CD4-positive, alpha-beta T cell (primary cell): ENCODE data around the gene FRMD6. TPM values are rescaled to one million over a fixed set of nuclear protein-coding genes. Genes with fewer than 3 reads are reported as not detected.

Experiments
- ATAC-seq: fragments of 200-7000 bp; cut with Tn5 transposase; one replicate; pipeline ENCODE4 v1.10.0; 2022; ENCODE audit warnings: mild to moderate bottlenecking; ENCODE audit not compliant: poor library complexity
- CTCF ChIA-PET: fragments of 350-600 bp; sonication (Branson Sonifier 250); formaldehyde crosslinking; loops from one replicate; lab custom pipeline; 2021; ENCODE audit warnings: antibody characterized with exemption, inconsistent platforms; lab: Charles Lee
- POLR2A ChIA-PET: fragments of 350-600 bp; sonication (Branson Sonifier 250); formaldehyde crosslinking; loops from one replicate; lab custom pipeline; 2021; ENCODE audit warnings: antibody characterized with exemption, inconsistent platforms; lab: Charles Lee
- DNase-seq, 14 experiments: peaks; one replicate each; pipeline ENCODE4 v3.0.0-alpha.2; 2013 to 2020; ENCODE audit warnings: mixed read lengths in 2 of 14
- H3K27ac ChIP-seq, 2 donors: one replicate each; pipeline versions ENCODE4 v1.5.1 to v1.7.0; 2013; ENCODE audit warnings: low read length in 2 of 2, low read depth in 1 of 2, mild to moderate bottlenecking in 1 of 2
- H3K27me3 ChIP-seq, 2 experiments: 1 replicate in 1 of 2; 2 replicates in 1 of 2; pipeline versions ENCODE4 v1.6.1 to v1.7.0; 2013; ENCODE audit warnings: low read length in 2 of 2, control low read depth in 1 of 2, mild to moderate bottlenecking in 1 of 2, moderate library complexity in 1 of 2; ENCODE audit not compliant: insufficient read depth in 2 of 2, control insufficient read depth in 1 of 2
- H3K36me3 ChIP-seq: one replicate; pipeline ENCODE4 v1.6.1; 2013; ENCODE audit warnings: low read length, control low read depth; ENCODE audit not compliant: insufficient read depth
- H3K4me1 ChIP-seq: one replicate; pipeline ENCODE4 v1.6.1; 2013; ENCODE audit warnings: low read length, control low read depth; ENCODE audit not compliant: insufficient read depth
- H3K4me3 ChIP-seq: one replicate; pipeline ENCODE4 v1.5.1; 2013; ENCODE audit warnings: mild to moderate bottlenecking, low read length, moderate library complexity
- H3K9me3 ChIP-seq, 2 experiments: 1 replicate in 1 of 2; 2 replicates in 1 of 2; pipeline versions ENCODE4 v1.6.1 to v1.7.0; 2013; ENCODE audit warnings: low read length in 2 of 2, mild to moderate bottlenecking in 2 of 2, control low read depth in 1 of 2, moderate library complexity in 1 of 2; ENCODE audit not compliant: control insufficient read depth in 1 of 2, insufficient read depth in 1 of 2
- H3K27ac Mint-ChIP-seq: one replicate; pipeline ENCODE4 v1.8.0; 2020; ENCODE audit warnings: mixed read lengths
- H3K27me3 Mint-ChIP-seq: one replicate; pipeline ENCODE4 v1.8.0; 2021; ENCODE audit warnings: mixed read lengths
- H3K36me3 Mint-ChIP-seq: one replicate; pipeline ENCODE4 v1.8.0; 2021; ENCODE audit warnings: low read depth, mixed read lengths
- H3K4me1 Mint-ChIP-seq: one replicate; pipeline ENCODE4 v1.8.0; 2021; ENCODE audit warnings: low read depth, mixed read lengths
- H3K4me3 Mint-ChIP-seq: one replicate; pipeline ENCODE4 v1.8.0; 2020; ENCODE audit warnings: mild to moderate bottlenecking, mixed read lengths
- H3K9me3 Mint-ChIP-seq: one replicate; pipeline ENCODE4 v1.8.0; 2020; ENCODE audit warnings: mixed read lengths
- CTCF ChIP-seq: fragments of 200-600 bp; IDR thresholded peaks from one replicate; pipeline ENCODE4 v1.8.0; 2022; ENCODE audit warnings: antibody characterized with exemption, mild to moderate bottlenecking
- intact Hi-C, 2 experiments: fragments of 100-400 bp; cut with DNase I in 1 of 2; cut with micrococcal nuclease in 1 of 2; formaldehyde crosslinking; loops; one replicate each; pipeline versions ENCODE4 v1.15.1 to v1.9.0; 2023 to 2025; cut with DNase I, micrococcal nuclease
- total RNA-seq, 174 experiments: library from RNA in 2 of 174; stranded (reverse) in 2 of 174; gene quantifications; one replicate each; pipeline ENCODE4 v1.2.3 and lab custom pipeline; 2021 to 2026

FRMD6 gene
- total RNA-seq, 2 experiments from 2014 or later = 1.4 to 1.5 TPM

DNA sequence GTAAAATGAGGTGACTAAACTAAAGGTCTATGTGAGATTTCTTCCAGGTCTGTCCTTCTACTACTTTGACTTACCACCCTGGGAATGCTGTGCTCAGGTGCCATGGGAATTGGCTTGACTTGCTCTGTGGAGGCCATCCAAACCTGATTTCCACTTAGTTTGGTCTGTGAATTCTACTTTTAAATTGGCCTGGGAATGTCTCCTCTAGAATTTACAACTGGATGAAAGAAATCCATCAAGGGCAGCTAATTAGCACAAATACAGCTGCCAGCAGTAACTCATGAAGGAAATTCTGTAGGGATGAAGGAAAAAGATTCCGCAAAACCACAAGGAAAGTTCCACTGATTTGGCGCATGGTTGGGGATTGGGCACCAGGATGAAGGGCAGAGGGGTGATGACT, 31.7 kb upstream of the FRMD6 start:
- H3K27me3 ChIP-seq = no peaks in the 10 kb centered on the region
- ChIA-PET CTCF (no interaction called here), POLR2A (no interaction called here)
- no peak for ATAC-seq
- no peaks in the 10 kb centered on the region for H3K9me3 Mint-ChIP-seq
- H3K4me3 Mint-ChIP-seq = no peak overlapping the region
- no peaks in the 10 kb centered on the region for H3K9me3 ChIP-seq
- H3K27ac ChIP-seq = no peak overlapping the region
- intact Hi-C loops = no loop called here
- no peak for TF ChIP-seq CTCF
- H3K27me3 Mint-ChIP-seq = peaks cover 9% of the 10 kb centered on the region
- no peaks in the 10 kb centered on the region for H3K36me3 Mint-ChIP-seq
- H3K27ac Mint-ChIP-seq = no peak overlapping the region
- H3K4me1 ChIP-seq = no peaks in the 10 kb centered on the region
- H3K4me1 Mint-ChIP-seq = no peaks in the 10 kb centered on the region
- H3K4me3 ChIP-seq = no peak overlapping the region
- no peaks in the 10 kb centered on the region for H3K36me3 ChIP-seq
- no peak for DNase-seq

GRCh38 chr14:51621654-51622053, 30.1 kb upstream of the FRMD6 start:
- Mint-ChIP-seq H3K27ac (no peak overlapping the region), H3K4me3 (no peak overlapping the region), H3K36me3 (no peaks in the 10 kb centered on the region), H3K4me1 (no peaks in the 10 kb centered on the region), H3K9me3 (no peaks in the 10 kb centered on the region), H3K27me3 (peaks cover 9% of the 10 kb centered on the region)
- POLR2A ChIA-PET = no interaction called here
- Histone ChIP-seq H3K27me3 (no peaks in the 10 kb centered on the region), H3K4me1 (no peaks in the 10 kb centered on the region), H3K36me3 (no peaks in the 10 kb centered on the region), H3K27ac (no peak overlapping the region), H3K4me3 (no peak overlapping the region), H3K9me3 (no peaks in the 10 kb centered on the region)
- no peak for TF ChIP-seq CTCF
- intact Hi-C loops = no loop called here
- ATAC-seq = no peak
- no peak for DNase-seq
- CTCF ChIA-PET = no interaction called here

DNA sequence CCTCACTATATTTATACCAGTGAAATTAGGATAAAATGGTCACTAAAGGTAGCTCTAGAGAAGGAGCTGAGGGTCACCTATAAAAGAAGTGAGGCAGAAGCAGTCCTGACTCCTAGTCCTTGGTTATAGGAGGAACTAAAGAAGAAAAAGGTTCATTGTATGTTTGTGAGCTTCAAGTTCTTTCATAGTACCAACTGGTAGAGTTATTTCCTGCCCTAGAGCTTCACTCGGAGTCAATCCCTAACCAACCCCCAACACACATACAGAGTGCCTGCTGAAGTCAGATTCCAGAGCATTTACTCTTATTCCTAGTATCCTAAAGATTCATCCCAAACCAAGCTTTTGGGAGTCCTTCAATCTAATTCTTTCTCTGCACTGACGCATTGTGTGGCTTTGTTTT, 29.3 kb upstream of the FRMD6 start:
- CTCF ChIA-PET = no interaction called here
- POLR2A ChIA-PET = no interaction called here

More for the DNA sequence above, 29.3 kb upstream of the FRMD6 start:
- intact Hi-C loops = no loop called here
- Mint-ChIP-seq H3K9me3 (no peaks in the 10 kb centered on the region), H3K27me3 (peaks cover 5% of the 10 kb centered on the region), H3K4me3 (no peak overlapping the region), H3K4me1 (no peaks in the 10 kb centered on the region), H3K36me3 (no peaks in the 10 kb centered on the region), H3K27ac (no peak overlapping the region)
- Histone ChIP-seq H3K4me3 (no peak overlapping the region), H3K36me3 (no peaks in the 10 kb centered on the region), H3K4me1 (no peaks in the 10 kb centered on the region), H3K27me3 (no peaks in the 10 kb centered on the region), H3K9me3 (no peaks in the 10 kb centered on the region), H3K27ac (no peak overlapping the region)
- ATAC-seq (no peak), DNase-seq (no peak)
- TF ChIP-seq CTCF = no peak
